Left hindlimb (tissue), 1 donor: ENCODE measurements around the gene HDGF.
"Not testable (repeated sequence)": the region's sequence is repeated elsewhere in the genome, so short reads cannot be mapped to it uniquely, and the experiment has no call there.

Experiments
- DNase-seq: peaks from one replicate; pipeline ENCODE4 v3.0.0-alpha.2; 2018

HDGF gene

GRCh38 chr1:156766298-156767100 lies 15.0 kb upstream of the HDGF start:
- DNase-seq: no peak

- no peak for DNase-seq
Measured at GRCh38 chr1:156765666-156766065, 14.2 kb upstream of the HDGF start.

DNA sequence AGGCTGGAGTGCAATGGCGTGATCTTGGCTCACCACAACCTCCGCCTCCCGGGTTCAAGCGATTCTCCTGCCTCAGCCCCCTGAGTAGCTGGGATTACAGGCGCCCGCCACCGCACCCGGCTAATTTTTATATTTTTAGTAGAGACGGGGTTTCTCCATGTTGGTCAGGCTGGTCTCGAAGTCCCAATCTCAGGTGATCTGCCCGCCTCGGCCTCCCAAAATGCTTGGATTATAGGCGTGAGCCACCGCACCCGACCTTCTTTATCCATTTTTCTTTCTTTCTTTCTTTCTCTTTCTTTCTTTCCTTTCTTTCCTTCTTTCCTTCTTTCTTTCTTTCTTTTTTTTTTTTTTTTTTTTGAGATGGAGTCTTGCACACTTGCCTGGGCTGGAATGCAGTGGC lies 13.7 kb upstream of the HDGF start:
- DNase-seq: not testable (repeated sequence)

DNA sequence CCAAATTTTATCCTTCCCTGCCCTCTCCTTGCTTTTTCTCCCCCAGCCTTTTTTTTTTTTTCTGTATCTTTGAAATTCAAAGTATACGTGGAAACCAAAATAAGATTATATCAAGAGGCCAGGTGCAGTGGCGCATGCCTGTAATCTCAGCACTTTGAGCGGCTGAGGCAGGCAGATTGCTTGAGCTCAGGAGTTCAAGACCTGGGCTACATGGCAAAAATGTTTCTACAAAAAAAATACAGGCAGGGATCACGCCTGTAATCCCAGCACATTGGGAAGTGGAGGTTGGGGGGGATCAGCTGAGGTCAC lies 9.3 kb upstream of the HDGF start:
- no peak for DNase-seq

GRCh38 chr1:156760092-156760795 lies 8.8 kb upstream of the HDGF start:
- DNase-seq: no peak

GRCh38 chr1:156757572-156758253 lies 6.2 kb upstream of the HDGF start:
- DNase-seq: not testable (repeated sequence)

GRCh38 chr1:156756355-156756754 lies 4.9 kb upstream of the HDGF start:
- DNase-seq: no peak

- no peak for DNase-seq
Measured at GRCh38 chr1:156755527-156755950, 4.1 kb upstream of the HDGF start.

- DNase-seq: no peak
Measured at GRCh38 chr1:156754219-156754618, 2.7 kb upstream of the HDGF start.

DNA sequence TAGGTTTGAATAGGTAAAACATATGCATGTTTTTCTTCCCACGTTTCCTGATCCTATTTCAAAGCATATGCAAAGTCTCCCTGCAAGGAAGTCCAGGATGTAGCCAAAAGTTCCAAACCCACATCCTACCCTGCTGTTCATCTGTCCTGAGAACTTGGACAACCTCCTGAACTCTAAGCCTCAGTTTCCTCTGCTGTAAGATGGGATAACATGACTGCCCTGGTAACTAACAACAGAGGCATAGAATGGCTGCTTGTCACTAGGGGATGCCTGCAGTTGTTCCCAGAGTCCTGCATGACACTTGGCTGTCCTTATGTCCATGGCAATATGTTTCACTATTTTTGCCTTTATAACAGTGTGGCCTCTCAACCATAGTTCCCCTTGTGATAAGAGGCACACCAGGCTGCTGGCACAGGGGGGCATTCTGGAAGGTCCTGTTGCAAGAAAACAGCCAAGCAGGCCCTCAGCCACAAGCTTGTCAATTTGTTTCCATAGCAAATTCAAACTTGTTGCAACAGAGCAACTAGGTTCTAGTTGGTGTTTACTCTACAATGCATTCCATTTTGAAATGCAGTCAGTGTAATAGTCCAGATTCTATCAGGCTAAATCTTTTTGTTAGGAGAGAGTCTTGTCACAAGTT lies 1.5 kb upstream of the HDGF start:
- no peak for DNase-seq

GRCh38 chr1:156751757-156752481 lies 444 bp upstream of the HDGF start:
- peak; percentile 99 for DNase-seq

DNA sequence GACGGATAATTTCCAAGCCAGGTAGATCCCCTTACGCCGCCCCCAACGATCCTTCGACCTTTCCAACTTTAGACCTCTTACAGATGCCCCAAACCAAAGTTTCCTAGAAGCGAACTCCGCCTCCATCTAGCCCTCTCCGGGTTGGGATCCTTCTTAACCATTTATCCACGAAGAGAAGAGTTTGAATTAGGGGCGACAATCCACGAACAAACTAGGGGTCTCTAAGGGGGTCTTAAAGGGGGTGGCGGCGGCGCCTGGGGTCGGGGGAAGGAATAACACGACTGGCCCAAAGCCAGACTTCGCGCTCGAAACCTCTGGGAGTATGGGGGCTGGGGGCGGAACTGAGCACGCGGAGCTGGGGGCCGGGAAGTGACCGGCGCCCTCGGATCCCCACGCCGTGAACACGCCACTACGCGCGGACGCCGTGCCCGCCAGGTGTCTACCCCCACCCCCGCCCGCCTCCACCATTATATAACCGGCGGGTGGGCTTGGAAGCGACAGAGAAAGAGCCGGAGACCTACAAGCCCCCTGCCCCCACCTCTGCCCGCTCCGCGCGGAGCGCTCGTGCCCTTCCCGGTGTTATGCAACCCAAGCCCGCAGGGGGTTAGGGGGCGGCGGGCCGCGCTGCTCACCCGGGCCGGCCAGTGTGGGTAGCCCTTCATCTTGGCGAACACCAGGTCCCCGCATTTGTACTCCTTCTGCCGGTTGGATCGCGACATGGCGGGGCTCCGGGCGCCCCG lies 594 bp downstream of the HDGF start:
- peak; percentile 61 for DNase-seq

GRCh38 chr1:156750191-156750672 lies 1.2 kb downstream of the HDGF start:
- no peak for DNase-seq

- no peak for DNase-seq
Measured at GRCh38 chr1:156749419-156750118, 1.9 kb downstream of the HDGF start.

DNA sequence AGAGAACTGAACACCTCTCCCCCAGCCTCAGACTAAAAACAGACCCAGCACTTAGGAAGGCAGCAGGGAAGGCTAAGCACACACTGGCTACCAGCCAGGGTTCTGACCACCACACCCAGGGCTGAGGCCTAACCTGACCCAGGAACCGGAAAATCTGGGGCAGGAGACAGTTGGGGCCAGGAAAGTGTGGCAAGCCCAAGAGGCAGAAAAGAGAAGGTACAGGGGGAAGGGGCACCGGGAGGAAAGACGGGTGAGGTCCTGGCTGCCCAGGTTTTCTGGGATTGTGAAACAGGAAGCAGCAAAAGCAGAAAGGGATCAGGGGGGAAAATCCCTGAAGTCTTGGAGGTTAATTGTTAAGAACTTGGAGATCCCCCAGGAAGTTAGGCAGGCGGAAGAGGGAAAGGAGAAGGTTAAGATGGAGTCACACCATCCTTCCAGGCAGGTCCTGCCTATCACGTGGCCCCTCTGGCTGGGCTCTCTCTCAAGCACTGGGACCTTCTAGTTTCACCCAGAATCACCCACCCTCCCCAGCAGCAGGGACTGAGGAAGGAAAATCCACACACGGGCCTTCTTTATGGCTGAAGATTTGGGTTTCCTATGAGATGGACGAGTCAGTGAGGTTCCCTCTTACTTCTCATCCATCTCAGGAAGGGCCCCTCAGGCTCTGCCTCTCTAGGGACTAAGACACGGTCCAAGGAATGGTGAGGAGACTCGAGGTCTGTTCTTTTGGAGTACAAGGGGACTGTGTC lies 2.6 kb downstream of the HDGF start:
- no peak for DNase-seq

GRCh38 chr1:156747742-156748669 lies 3.5 kb downstream of the HDGF start:
- DNase-seq: no peak

DNA sequence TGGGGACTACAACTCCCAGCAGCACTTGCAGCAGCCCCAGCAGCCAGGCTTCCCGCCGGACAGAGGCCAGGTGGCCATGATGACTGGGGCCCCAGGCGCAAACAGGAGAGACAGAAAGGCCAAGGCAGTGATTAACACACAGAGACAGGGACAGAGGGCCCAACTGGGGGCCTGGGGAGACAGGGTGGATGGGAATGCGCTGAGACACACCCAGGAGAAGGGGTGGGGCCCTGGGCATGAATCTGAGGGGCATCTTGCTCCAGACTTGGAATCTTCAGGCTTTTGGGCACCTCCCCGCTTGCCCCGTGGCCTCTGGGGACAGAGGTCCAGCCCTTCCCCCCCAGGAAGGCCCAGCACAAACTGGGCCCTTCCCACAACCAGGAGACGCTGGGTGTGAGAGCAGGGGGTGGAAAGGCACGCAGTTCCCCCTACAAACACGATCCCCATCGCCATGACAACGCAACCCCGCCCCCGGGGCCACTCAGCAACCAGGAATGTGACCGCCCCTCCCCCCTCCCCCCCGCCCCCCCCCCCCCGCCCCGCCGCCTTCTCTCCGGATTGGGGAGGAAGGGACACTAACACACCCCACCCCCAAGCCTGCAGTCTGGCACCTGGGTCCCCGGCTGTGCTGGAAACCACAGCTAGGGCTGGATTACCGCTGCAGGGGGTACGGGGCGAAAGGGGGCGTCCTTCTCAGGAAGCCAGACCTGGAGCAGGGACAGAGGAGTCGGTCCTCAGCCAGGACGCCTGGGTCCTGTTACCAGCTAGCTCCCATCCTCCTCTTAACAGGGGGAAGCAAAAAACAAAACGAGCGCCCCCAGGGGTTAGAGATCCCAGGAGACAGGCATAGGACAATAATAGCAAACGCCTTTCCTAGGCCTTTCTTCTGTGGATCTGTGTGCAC lies 4.5 kb downstream of the HDGF start:
- DNase-seq: peak; percentile 96

- DNase-seq: no peak
Measured at GRCh38 chr1:156746406-156746727, 5.1 kb downstream of the HDGF start.
